Mucosa of rectum (tissue), 2 donors: ENCODE data around the gene OGFRL1.

Source experiments
- H3K27ac ChIP-seq, 2 donors: one replicate each; pipeline ENCODE4 v1.7.0; 2013; ENCODE audit warnings: inconsistent platforms in 2 of 2, low read depth in 2 of 2, low read length in 2 of 2
- H3K27me3 ChIP-seq, 2 donors: one replicate each; pipeline ENCODE4 v1.7.0; 2013; ENCODE audit warnings: low read length in 2 of 2; ENCODE audit not compliant: control insufficient read depth in 2 of 2, insufficient read depth in 2 of 2
- H3K36me3 ChIP-seq, 2 donors: one replicate each; pipeline ENCODE4 v1.7.0; 2013; ENCODE audit warnings: low read length in 2 of 2; ENCODE audit not compliant: control insufficient read depth in 2 of 2, insufficient read depth in 2 of 2
- H3K4me1 ChIP-seq, 2 donors: one replicate each; pipeline ENCODE4 v1.7.0; 2013; ENCODE audit warnings: low read length in 2 of 2, mild to moderate bottlenecking in 1 of 2; ENCODE audit not compliant: control insufficient read depth in 2 of 2, insufficient read depth in 2 of 2
- H3K4me3 ChIP-seq, 2 donors: one replicate each; pipeline ENCODE4 v1.7.0; 2013; ENCODE audit warnings: low read length in 2 of 2
- H3K9ac ChIP-seq, 2 donors: one replicate each; pipeline ENCODE4 v1.7.0; 2013; ENCODE audit warnings: low read length in 2 of 2, low read depth in 1 of 2, mild to moderate bottlenecking in 1 of 2
- H3K9me3 ChIP-seq, 2 donors: one replicate each; pipeline ENCODE4 v1.7.0; 2013; ENCODE audit warnings: low read length in 2 of 2; ENCODE audit not compliant: control insufficient read depth in 2 of 2
- donor health status: healthy.
- donor health status: Normal muscosa, but diverticular disease.

OGFRL1 gene

GRCh38 chr6:71288228-71289038 is at the start of gene OGFRL1:
Gene OGFRL1 (plus strand): TSS chr6:71288811. CDS start chr6:71288937, 126 bp downstream.
- Histone ChIP-seq H3K4me3 (peak within 1 kb of the TSS; percentile 71 to 72), H3K27me3 (no peaks in the 10 kb centered on the region), H3K36me3 (no peaks in the 10 kb centered on the region), H3K9ac (peak within 1 kb of the TSS; percentile 49 to 80), H3K4me1 (peaks cover 7% of the 10 kb centered on the region in 2 donors), H3K9me3 (no peaks in the 10 kb centered on the region), H3K27ac (peak within 1 kb of the TSS; percentile 82 to 89)

- Histone ChIP-seq H3K27me3 (no peaks in the 10 kb centered on the region), H3K27ac (no peak overlapping the region), H3K4me1 (no peaks in the 10 kb centered on the region), H3K9me3 (no peaks in the 10 kb centered on the region), H3K4me3 (no peak overlapping the region), H3K36me3 (no peaks in the 10 kb centered on the region), H3K9ac (no peak overlapping the region)
Observed at GRCh38 chr6:71239694-71240093, 48.9 kb upstream of the OGFRL1 start.

- Histone ChIP-seq H3K9me3 (no peaks in the 10 kb centered on the region), H3K9ac (no peak overlapping the region), H3K27ac (no peak overlapping the region), H3K4me3 (no peak overlapping the region), H3K4me1 (no peaks in the 10 kb centered on the region), H3K27me3 (no peaks in the 10 kb centered on the region), H3K36me3 (no peaks in the 10 kb centered on the region)
Observed at GRCh38 chr6:71245265-71246049, 43.2 kb upstream of the OGFRL1 start.

GRCh38 chr6:71246596-71246995 is 42.0 kb upstream of the OGFRL1 start:
- Histone ChIP-seq H3K36me3 (no peaks in the 10 kb centered on the region), H3K4me1 (no peaks in the 10 kb centered on the region), H3K9ac (no peak overlapping the region), H3K9me3 (no peaks in the 10 kb centered on the region), H3K4me3 (no peak overlapping the region), H3K27ac (no peak overlapping the region), H3K27me3 (no peaks in the 10 kb centered on the region)

- Histone ChIP-seq H3K27me3 (no peaks in the 10 kb centered on the region), H3K27ac (no peak overlapping the region), H3K36me3 (no peaks in the 10 kb centered on the region), H3K4me1 (no peaks in the 10 kb centered on the region), H3K9me3 (no peaks in the 10 kb centered on the region), H3K9ac (no peak overlapping the region), H3K4me3 (no peak overlapping the region)
Observed at GRCh38 chr6:71248306-71248765, 40.3 kb upstream of the OGFRL1 start.

GRCh38 chr6:71248878-71249544 is 39.6 kb upstream of the OGFRL1 start:
- Histone ChIP-seq H3K27ac (no peak overlapping the region), H3K9me3 (no peaks in the 10 kb centered on the region), H3K36me3 (no peaks in the 10 kb centered on the region), H3K9ac (no peak overlapping the region), H3K4me1 (no peaks in the 10 kb centered on the region), H3K27me3 (no peaks in the 10 kb centered on the region), H3K4me3 (no peak overlapping the region)

- Histone ChIP-seq H3K27ac (peak overlapping the region; percentile 7 to 26), H3K9me3 (no peaks in the 10 kb centered on the region), H3K27me3 (no peaks in the 10 kb centered on the region), H3K36me3 (no peaks in the 10 kb centered on the region), H3K4me1 (no peaks in the 10 kb centered on the region), H3K4me3 (no peak overlapping the region), H3K9ac (no peak overlapping the region)
Observed at GRCh38 chr6:71250099-71250602, 38.5 kb upstream of the OGFRL1 start.

GRCh38 chr6:71252410-71252809 is 36.2 kb upstream of the OGFRL1 start:
- H3K4me3 ChIP-seq = no peak overlapping the region
- no peaks in the 10 kb centered on the region for H3K4me1 ChIP-seq
- H3K9me3 ChIP-seq = no peaks in the 10 kb centered on the region
- peaks cover 0 to 3% of the 10 kb centered on the region in 2 donors for H3K27me3 ChIP-seq
- H3K36me3 ChIP-seq = no peaks in the 10 kb centered on the region
- H3K9ac ChIP-seq = no peak overlapping the region
- H3K27ac ChIP-seq = no peak overlapping the region

- H3K4me3 ChIP-seq = no peak overlapping the region
- H3K4me1 ChIP-seq = no peaks in the 10 kb centered on the region
- H3K9me3 ChIP-seq = no peaks in the 10 kb centered on the region
- no peaks in the 10 kb centered on the region for H3K36me3 ChIP-seq
- peaks cover 0 to 3% of the 10 kb centered on the region in 2 donors for H3K27me3 ChIP-seq
- H3K9ac ChIP-seq = no peak overlapping the region
- H3K27ac ChIP-seq = no peak overlapping the region
Observed at GRCh38 chr6:71252960-71253359, 35.7 kb upstream of the OGFRL1 start.
